ENCODE measurements around the gene VTA1.

The VTA1 gene

DNA sequence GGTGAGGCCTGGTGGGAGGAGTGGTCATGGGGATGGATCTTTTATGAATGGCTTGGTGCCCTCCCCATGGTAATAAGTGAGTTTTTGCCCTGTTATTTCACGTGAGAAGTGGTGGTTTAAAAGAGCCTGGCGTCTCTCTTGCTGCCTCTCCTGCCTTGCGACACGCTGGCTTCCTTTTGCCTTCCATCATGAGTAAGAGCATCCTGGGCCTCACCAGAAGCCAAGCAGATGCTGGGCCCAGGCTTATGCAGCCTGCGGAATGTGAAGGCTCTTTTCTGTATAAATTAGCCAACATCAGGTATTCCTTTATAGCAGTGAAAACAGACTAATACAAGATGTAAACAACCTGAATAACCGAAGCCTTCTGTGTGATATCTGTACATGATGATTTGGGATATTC lies 27.6 kb downstream of the VTA1 start:
- H3K4me2 ChIP-seq (ENCODE audit: low read depth, low read length, poor library complexity, severe bottlenecking): no peak overlapping the region
- H3K36me3 ChIP-seq (ENCODE audit: insufficient read depth, low read length): peaks cover 91% of the 10 kb centered on the region
- H3K9me2 ChIP-seq (replicated peaks; ENCODE audit: low read depth, low read length): no peaks in the 10 kb centered on the region
- H4K20me1 ChIP-seq (ENCODE audit: insufficient read depth, low read length, poor library complexity, severe bottlenecking): no peaks in the 10 kb centered on the region
- TF ChIP-seq EZH2phosphoT487 (IDR thresholded peaks at IDR 0.05; ENCODE audit: borderline replicate concordance): no peak
- TF ChIP-seq, protein P1, sequence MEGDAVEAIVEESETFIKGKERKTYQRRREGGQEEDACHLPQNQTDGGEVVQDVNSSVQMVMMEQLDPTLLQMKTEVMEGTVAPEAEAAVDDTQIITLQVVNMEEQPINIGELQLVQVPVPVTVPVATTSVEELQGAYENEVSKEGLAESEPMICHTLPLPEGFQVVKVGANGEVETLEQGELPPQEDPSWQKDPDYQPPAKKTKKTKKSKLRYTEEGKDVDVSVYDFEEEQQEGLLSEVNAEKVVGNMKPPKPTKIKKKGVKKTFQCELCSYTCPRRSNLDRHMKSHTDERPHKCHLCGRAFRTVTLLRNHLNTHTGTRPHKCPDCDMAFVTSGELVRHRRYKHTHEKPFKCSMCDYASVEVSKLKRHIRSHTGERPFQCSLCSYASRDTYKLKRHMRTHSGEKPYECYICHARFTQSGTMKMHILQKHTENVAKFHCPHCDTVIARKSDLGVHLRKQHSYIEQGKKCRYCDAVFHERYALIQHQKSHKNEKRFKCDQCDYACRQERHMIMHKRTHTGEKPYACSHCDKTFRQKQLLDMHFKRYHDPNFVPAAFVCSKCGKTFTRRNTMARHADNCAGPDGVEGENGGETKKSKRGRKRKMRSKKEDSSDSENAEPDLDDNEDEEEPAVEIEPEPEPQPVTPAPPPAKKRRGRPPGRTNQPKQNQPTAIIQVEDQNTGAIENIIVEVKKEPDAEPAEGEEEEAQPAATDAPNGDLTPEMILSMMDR (conservative IDR thresholded peaks at IDR 0.05; ENCODE audit: low read length): no peak
- no peak overlapping the region for H3K4me3 ChIP-seq (ENCODE audit: low read length, poor library complexity, severe bottlenecking)
- H3K27me3 ChIP-seq (ENCODE audit: insufficient read depth, low read length, poor library complexity, severe bottlenecking): no peaks in the 10 kb centered on the region
- no peaks in the 10 kb centered on the region for H3K79me2 ChIP-seq (ENCODE audit: insufficient read depth, low read length)
- no peak overlapping the region for H2AFZ ChIP-seq (ENCODE audit: low read length)
- peaks cover 8% of the 10 kb centered on the region; the same call in 1 of the 2 replicates for H3K9me3 ChIP-seq (ENCODE audit: insufficient read depth, low read depth, low read length)
- H3F3A ChIP-seq (ENCODE audit: low read depth): no peaks in the 10 kb centered on the region
- H3K4me1 ChIP-seq (ENCODE audit: insufficient read depth, low read length, poor library complexity, severe bottlenecking): no peaks in the 10 kb centered on the region
- H3K9ac ChIP-seq (ENCODE audit: low read depth, low read length, poor library complexity, severe bottlenecking): no peak overlapping the region

DNA sequence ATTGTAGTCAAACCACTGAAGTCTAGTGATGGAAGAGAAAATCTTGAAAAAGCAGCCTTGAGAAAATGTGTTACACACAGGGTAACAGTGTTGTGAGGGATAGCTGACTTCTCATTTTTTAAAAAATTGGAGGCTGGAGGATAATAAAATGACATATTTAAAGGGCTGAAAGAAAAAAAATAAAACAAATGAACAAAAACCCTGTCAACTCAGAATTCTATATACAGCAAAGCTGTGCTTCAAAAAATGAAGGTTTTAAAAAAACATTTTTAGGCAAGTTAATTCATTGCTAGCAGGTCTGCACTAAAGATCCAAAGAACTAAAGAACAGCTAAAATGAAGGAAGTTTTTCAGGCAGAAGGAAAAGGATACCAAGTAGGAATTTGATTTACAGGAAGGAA lies 31.1 kb downstream of the VTA1 start:
- Histone ChIP-seq H3K4me2 (ENCODE audit: low read depth, low read length, poor library complexity, severe bottlenecking) (no peak overlapping the region), H3K9me2 (replicated peaks; ENCODE audit: low read depth, low read length) (no peaks in the 10 kb centered on the region), H3K9me3 (ENCODE audit: insufficient read depth, low read depth, low read length) (peaks cover 8% of the 10 kb centered on the region; the same call in 1 of the 2 replicates), H3K27me3 (ENCODE audit: insufficient read depth, low read length, poor library complexity, severe bottlenecking) (no peaks in the 10 kb centered on the region), H3K4me1 (ENCODE audit: insufficient read depth, low read length, poor library complexity, severe bottlenecking) (peaks cover 1% of the 10 kb centered on the region), H3K79me2 (ENCODE audit: insufficient read depth, low read length) (no peaks in the 10 kb centered on the region), H3F3A (ENCODE audit: low read depth) (no peaks in the 10 kb centered on the region), H4K20me1 (ENCODE audit: insufficient read depth, low read length, poor library complexity, severe bottlenecking) (no peaks in the 10 kb centered on the region), H3K36me3 (ENCODE audit: insufficient read depth, low read length) (peaks cover 62% of the 10 kb centered on the region), H3K9ac (ENCODE audit: low read depth, low read length, poor library complexity, severe bottlenecking) (no peak overlapping the region), H2AFZ (ENCODE audit: low read length) (no peak overlapping the region), H3K4me3 (ENCODE audit: low read length, poor library complexity, severe bottlenecking) (no peak overlapping the region)
- TF ChIP-seq EZH2phosphoT487 (IDR thresholded peaks at IDR 0.05; ENCODE audit: borderline replicate concordance): no peak
- TF ChIP-seq, protein P1 (conservative IDR thresholded peaks at IDR 0.05; ENCODE audit: low read length): no peak

DNA sequence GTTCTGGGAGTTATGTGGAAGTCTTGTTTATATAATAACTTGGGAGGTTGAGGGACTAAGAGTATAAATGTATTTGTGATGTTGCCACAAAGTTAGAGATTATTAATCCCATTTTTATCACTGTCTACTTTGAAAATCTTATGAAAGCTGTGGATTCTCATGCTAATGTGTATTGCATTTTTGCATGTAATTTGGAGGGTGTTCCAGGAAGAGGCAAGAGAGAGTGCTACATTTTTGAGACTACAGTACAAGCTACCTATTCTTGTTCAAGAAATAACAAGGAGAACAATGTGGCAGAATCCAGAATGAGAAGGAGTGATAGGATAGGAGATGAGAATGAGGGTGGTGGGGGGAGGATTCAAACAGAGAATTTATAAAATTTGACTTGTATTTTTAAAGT lies 34.9 kb downstream of the VTA1 start:
- Histone ChIP-seq H3K4me2 (ENCODE audit: low read depth, low read length, poor library complexity, severe bottlenecking) (no peak overlapping the region), H3K79me2 (ENCODE audit: insufficient read depth, low read length) (no peaks in the 10 kb centered on the region), H2AFZ (ENCODE audit: low read length) (no peak overlapping the region), H3K4me1 (ENCODE audit: insufficient read depth, low read length, poor library complexity, severe bottlenecking) (peaks cover 35% of the 10 kb centered on the region), H3K9me3 (ENCODE audit: insufficient read depth, low read depth, low read length) (peaks cover 8% of the 10 kb centered on the region; the same call in 1 of the 2 replicates), H3K9me2 (replicated peaks; ENCODE audit: low read depth, low read length) (no peaks in the 10 kb centered on the region), H3K9ac (ENCODE audit: low read depth, low read length, poor library complexity, severe bottlenecking) (no peak overlapping the region), H3K36me3 (ENCODE audit: insufficient read depth, low read length) (peaks cover 27% of the 10 kb centered on the region), H3K27me3 (ENCODE audit: insufficient read depth, low read length, poor library complexity, severe bottlenecking) (no peaks in the 10 kb centered on the region), H3F3A (ENCODE audit: low read depth) (peaks cover 3% of the 10 kb centered on the region; the same call in 1 of the 2 replicates), H3K4me3 (ENCODE audit: low read length, poor library complexity, severe bottlenecking) (no peak overlapping the region), H4K20me1 (ENCODE audit: insufficient read depth, low read length, poor library complexity, severe bottlenecking) (no peaks in the 10 kb centered on the region)
- TF ChIP-seq EZH2phosphoT487 (IDR thresholded peaks at IDR 0.05; ENCODE audit: borderline replicate concordance): no peak
- TF ChIP-seq, protein P1 (conservative IDR thresholded peaks at IDR 0.05; ENCODE audit: low read length): no peak
